ENCODE results near the gene PTPRN2. TPM values are rescaled to one million over a fixed set of nuclear protein-coding genes. Genes with fewer than 3 reads are reported as not detected.
A peak's percentile ranks its signal among the peaks of the same experiment; 100 is the strongest.

Gene PTPRN2
- total and polyA plus RNA-seq, 5 experiments from 2014 or later, result 0.69 to 1.5 (median 0.99) TPM

- H3K4me1 Mint-ChIP-seq, result peaks cover 12 to 40% (median 22%) of the 10 kb centered on the region in 4 donors
- no peak for DNase-seq
- no peaks in the 10 kb centered on the region for H3K27me3 Mint-ChIP-seq
- H3K9me3 Mint-ChIP-seq, result peaks cover 0 to 2% (median 0%) of the 10 kb centered on the region in 9 donors
- POLR2A ChIA-PET, result interaction anchor here (2.0 kb wide), 1 partner anchor 11 kb away, joined by 4 read pairs; no protein-coding TSS in a partner anchor
- no peaks in the 10 kb centered on the region for H3K36me3 Mint-ChIP-seq
- no peak overlapping the region for H3K4me3 Mint-ChIP-seq
- peak overlapping the region in 7 of 10 donors; percentile 13 to 93 (median 74) for H3K27ac Mint-ChIP-seq
- ATAC-seq, result no peak
Measured at GRCh38 chr7:157615852-157616251, 971.8 kb downstream of the PTPRN2 start.

- DNase-seq (peak in 3 of 10 donors; percentile 20 to 45 (median 25)), ATAC-seq (peak in 1 of 2 donors; percentile 3)
- H3K27ac Mint-ChIP-seq, result peak overlapping the region in 8 of 10 donors; percentile 20 to 93 (median 74)
- H3K9me3 Mint-ChIP-seq, result peaks cover 0 to 2% (median 0%) of the 10 kb centered on the region in 9 donors
- H3K27me3 Mint-ChIP-seq, result no peaks in the 10 kb centered on the region
- peak overlapping the region in 1 of 10 donors; percentile 31 for H3K4me3 Mint-ChIP-seq
- peaks cover 12 to 35% (median 20%) of the 10 kb centered on the region in 4 donors for H3K4me1 Mint-ChIP-seq
- POLR2A ChIA-PET, result interaction anchor here (2.0 to 3.5 kb wide), 3 partner anchors 8 to 144 kb away, joined by 4 to 25 read pairs (median 12); no protein-coding TSS in a partner anchor
- H3K36me3 Mint-ChIP-seq, result no peaks in the 10 kb centered on the region
Measured at GRCh38 chr7:157615101-157615817, 972.4 kb downstream of the PTPRN2 start.

- POLR2A ChIA-PET, result interaction anchor here (2.0 to 3.5 kb wide), 3 partner anchors 9 to 143 kb away, joined by 4 to 25 read pairs (median 12); no protein-coding TSS in a partner anchor
- Mint-ChIP-seq H3K27me3 (no peaks in the 10 kb centered on the region), H3K36me3 (no peaks in the 10 kb centered on the region), H3K4me3 (peak overlapping the region in 5 of 10 donors; percentile 31 to 60 (median 43)), H3K27ac (peak overlapping the region in 7 of 10 donors; percentile 20 to 93 (median 81)), H3K4me1 (peaks cover 12 to 34% (median 20%) of the 10 kb centered on the region in 4 donors), H3K9me3 (peaks cover 0 to 2% (median 0%) of the 10 kb centered on the region in 9 donors)
- no peak for ATAC-seq
- no peak for DNase-seq
Measured at GRCh38 chr7:157614457-157615020, 973.1 kb downstream of the PTPRN2 start.

GRCh38 chr7:157613575-157614322, 973.9 kb downstream of the PTPRN2 start:
- Mint-ChIP-seq H3K27me3 (no peaks in the 10 kb centered on the region), H3K4me3 (peak overlapping the region in 9 of 10 donors; percentile 20 to 83 (median 48)), H3K9me3 (peaks cover 0 to 2% (median 0%) of the 10 kb centered on the region in 9 donors), H3K36me3 (no peaks in the 10 kb centered on the region), H3K27ac (peak overlapping the region in 8 of 10 donors; percentile 20 to 93 (median 80)), H3K4me1 (peaks cover 12 to 34% (median 20%) of the 10 kb centered on the region in 4 donors)
- no peak for DNase-seq
- POLR2A ChIA-PET, result interaction anchor here (1.1 to 3.5 kb wide), 5 partner anchors 10 to 143 kb away, joined by 3 to 25 read pairs (median 4); no protein-coding TSS in a partner anchor
- ATAC-seq, result peak in 1 of 2 donors; percentile 7

- H3K27ac Mint-ChIP-seq, result peak overlapping the region; percentile 65 to 96 (median 90)
- POLR2A ChIA-PET, result interaction anchor here (0.8 to 3.5 kb wide), 8 partner anchors 10 to 142 kb away, joined by 3 to 25 read pairs (median 4); no protein-coding TSS in a partner anchor
- H3K9me3 Mint-ChIP-seq, result peaks cover 0 to 2% (median 0%) of the 10 kb centered on the region in 9 donors
- H3K27me3 Mint-ChIP-seq, result no peaks in the 10 kb centered on the region
- ATAC-seq, result peak; percentile 81 to 85
- H3K4me1 Mint-ChIP-seq, result peaks cover 12 to 34% (median 19%) of the 10 kb centered on the region in 4 donors
- peak overlapping the region; percentile 80 to 91 (median 88) for H3K4me3 Mint-ChIP-seq
- peak; percentile 38 to 84 (median 72) for DNase-seq
- no peaks in the 10 kb centered on the region for H3K36me3 Mint-ChIP-seq
Measured at GRCh38 chr7:157612664-157613561, 974.7 kb downstream of the PTPRN2 start.

GRCh38 chr7:157612009-157612663, 975.5 kb downstream of the PTPRN2 start:
- peaks cover 12 to 34% (median 18%) of the 10 kb centered on the region in 4 donors for H3K4me1 Mint-ChIP-seq
- peaks cover 0 to 2% (median 0%) of the 10 kb centered on the region in 9 donors for H3K9me3 Mint-ChIP-seq
- no peaks in the 10 kb centered on the region for H3K36me3 Mint-ChIP-seq
- no peaks in the 10 kb centered on the region for H3K27me3 Mint-ChIP-seq
- DNase-seq, result no peak
- ATAC-seq, result no peak
- H3K27ac Mint-ChIP-seq, result peak overlapping the region; percentile 65 to 96 (median 90)
- POLR2A ChIA-PET, result interaction anchor here (0.8 to 3.5 kb wide), 7 partner anchors 11 to 141 kb away, joined by 3 to 25 read pairs (median 4); no protein-coding TSS in a partner anchor
- H3K4me3 Mint-ChIP-seq, result peak overlapping the region; percentile 80 to 91 (median 88)

GRCh38 chr7:157611341-157611740, 976.3 kb downstream of the PTPRN2 start:
- peaks cover 12 to 34% (median 18%) of the 10 kb centered on the region in 4 donors for H3K4me1 Mint-ChIP-seq
- ATAC-seq (no peak), DNase-seq (no peak)
- no peaks in the 10 kb centered on the region for H3K36me3 Mint-ChIP-seq
- H3K27ac Mint-ChIP-seq, result peak overlapping the region in 3 of 10 donors; percentile 13 to 88 (median 43)
- no peaks in the 10 kb centered on the region for H3K27me3 Mint-ChIP-seq
- peaks cover 0 to 2% (median 0%) of the 10 kb centered on the region in 9 donors for H3K9me3 Mint-ChIP-seq
- POLR2A ChIA-PET, result no interaction called here
- H3K4me3 Mint-ChIP-seq, result peak overlapping the region; percentile 14 to 86 (median 60)

GRCh38 chr7:157610671-157611295, 976.8 kb downstream of the PTPRN2 start:
- POLR2A ChIA-PET, result no interaction called here
- peaks cover 0 to 2% (median 0%) of the 10 kb centered on the region in 9 donors for H3K9me3 Mint-ChIP-seq
- H3K4me3 Mint-ChIP-seq, result peak overlapping the region in 7 of 10 donors; percentile 11 to 86 (median 70)
- H3K4me1 Mint-ChIP-seq, result peaks cover 12 to 34% (median 18%) of the 10 kb centered on the region in 4 donors
- H3K27me3 Mint-ChIP-seq, result no peaks in the 10 kb centered on the region
- DNase-seq (no peak), ATAC-seq (no peak)
- H3K27ac Mint-ChIP-seq, result peak overlapping the region in 1 of 10 donors; percentile 88
- no peaks in the 10 kb centered on the region for H3K36me3 Mint-ChIP-seq

GRCh38 chr7:157609932-157610640, 977.5 kb downstream of the PTPRN2 start:
- Mint-ChIP-seq H3K27me3 (no peaks in the 10 kb centered on the region), H3K9me3 (peaks cover 0 to 2% (median 0%) of the 10 kb centered on the region in 9 donors), H3K4me3 (peak overlapping the region in 1 of 10 donors; percentile 14), H3K27ac (no peak overlapping the region), H3K36me3 (no peaks in the 10 kb centered on the region), H3K4me1 (peaks cover 12 to 28% (median 18%) of the 10 kb centered on the region in 4 donors)
- ATAC-seq, result no peak
- POLR2A ChIA-PET, result interaction anchor here (1.2 kb wide), 1 partner anchor 12 kb away, joined by 3 read pairs; no protein-coding TSS in a partner anchor
- DNase-seq, result no peak

GRCh38 chr7:157609516-157609915, 978.1 kb downstream of the PTPRN2 start:
- POLR2A ChIA-PET, result interaction anchor here (1.2 kb wide), 1 partner anchor 12 kb away, joined by 3 read pairs; no protein-coding TSS in a partner anchor
- Mint-ChIP-seq H3K36me3 (no peaks in the 10 kb centered on the region), H3K27ac (peak overlapping the region in 1 of 10 donors; percentile 57)

More at GRCh38 chr7:157609516-157609915, 978.1 kb downstream of the PTPRN2 start:
- ATAC-seq, result no peak
- no peak for DNase-seq
- peaks cover 0 to 2% (median 0%) of the 10 kb centered on the region in 9 donors for H3K9me3 Mint-ChIP-seq
- no peaks in the 10 kb centered on the region for H3K27me3 Mint-ChIP-seq
- H3K4me3 Mint-ChIP-seq, result no peak overlapping the region
- H3K4me1 Mint-ChIP-seq, result peaks cover 12 to 25% (median 16%) of the 10 kb centered on the region in 4 donors

All from naive thymus-derived CD8-positive, alpha-beta T cell (primary cell).